Neuronal stem cell (in vitro differentiated cells): Measurements from ENCODE around the gene AP3D1.
A peak's percentile ranks its signal among the peaks of the same experiment; 100 is the strongest.

Experiments used
- DNase-seq: peaks from one replicate; pipeline ENCODE4 v3.0.0-alpha.2; 2013; ENCODE audit warnings: low spot score
- H2AFZ ChIP-seq: one replicate; pipeline ENCODE4 v1.6.1; 2013; ENCODE audit warnings: mild to moderate bottlenecking, low read length, inconsistent platforms
- H2AK5ac ChIP-seq: 2 replicates; pipeline ENCODE4 v1.6.1; 2013; ENCODE audit warnings: low read depth, mild to moderate bottlenecking, inconsistent platforms, low read length, moderate library complexity, mixed read lengths
- H2BK120ac ChIP-seq: 2 replicates; pipeline ENCODE4 v1.6.1; 2013; ENCODE audit warnings: low read depth, mild to moderate bottlenecking, inconsistent platforms, low read length, moderate library complexity, mixed read lengths
- H2BK12ac ChIP-seq: one replicate; pipeline ENCODE4 v1.6.1; 2013; ENCODE audit warnings: low read length, inconsistent platforms
- H2BK15ac ChIP-seq: 2 replicates; pipeline ENCODE4 v1.6.1; 2013; ENCODE audit warnings: mild to moderate bottlenecking, low read length, inconsistent platforms, mixed read lengths
- H2BK5ac ChIP-seq: one replicate; pipeline ENCODE4 v1.6.1; 2013; ENCODE audit warnings: inconsistent platforms, mild to moderate bottlenecking, low read length, moderate library complexity
- H3K14ac ChIP-seq: one replicate; pipeline ENCODE4 v1.6.1; 2013; ENCODE audit warnings: low read length, inconsistent platforms
- H3K18ac ChIP-seq: 2 replicates; pipeline ENCODE4 v1.6.1; 2013; ENCODE audit warnings: low read length, inconsistent platforms
- H3K23ac ChIP-seq: 2 replicates; pipeline ENCODE4 v1.6.1; 2013; ENCODE audit warnings: low read depth, mild to moderate bottlenecking, mixed read lengths, low read length, inconsistent platforms; ENCODE audit not compliant: poor library complexity
- H3K27ac ChIP-seq: replicated peaks from 3 replicates; pipeline ENCODE4 v1.5.1; 2013; ENCODE audit warnings: low read length, inconsistent platforms
- H3K27me3 ChIP-seq, 3 experiments: 2 replicates each; pipeline ENCODE4 v1.6.1; 2013; ENCODE audit warnings: low read length in 3 of 3, mild to moderate bottlenecking in 2 of 3, inconsistent platforms in 1 of 3, low read depth in 1 of 3, mixed read lengths in 1 of 3, moderate library complexity in 1 of 3; ENCODE audit not compliant: control insufficient read depth in 3 of 3, insufficient read depth in 3 of 3
- H3K36me3 ChIP-seq, 2 donors: replicated peaks in 1 of 2; 2 replicates each; pipeline ENCODE4 v1.6.1; 2013; ENCODE audit warnings: low read length in 2 of 2; ENCODE audit not compliant: control insufficient read depth in 2 of 2, insufficient read depth in 2 of 2
- H3K4ac ChIP-seq: 2 replicates; pipeline ENCODE4 v1.6.1; 2013; ENCODE audit warnings: inconsistent platforms, mild to moderate bottlenecking, low read length, moderate library complexity
- H3K4me1 ChIP-seq, 2 donors: 1 replicate in 1 of 2; 2 replicates in 1 of 2; pipeline ENCODE4 v1.6.1; 2013; ENCODE audit warnings: low read length in 2 of 2, low read depth in 1 of 2; ENCODE audit not compliant: control insufficient read depth in 2 of 2, insufficient read depth in 1 of 2
- H3K4me2 ChIP-seq: one replicate; pipeline ENCODE4 v1.6.1; 2013; ENCODE audit warnings: mild to moderate bottlenecking, low read length, inconsistent platforms; ENCODE audit not compliant: insufficient read depth, poor library complexity, severe bottlenecking
- H3K4me3 ChIP-seq, 2 donors: 2 replicates each; pipeline ENCODE4 v1.5.1; 2013; ENCODE audit warnings: low read length in 2 of 2, mild to moderate bottlenecking in 2 of 2, inconsistent platforms in 1 of 2, moderate library complexity in 1 of 2
- H3K79me1 ChIP-seq: one replicate; pipeline ENCODE4 v1.6.1; 2013; ENCODE audit warnings: low read depth, mild to moderate bottlenecking, inconsistent platforms, low read length, moderate library complexity
- H3K9ac ChIP-seq: one replicate; pipeline ENCODE4 v1.6.1; 2013; ENCODE audit warnings: mild to moderate bottlenecking, low read depth, low read length, inconsistent platforms; ENCODE audit not compliant: poor library complexity
- H3K9me3 ChIP-seq, 2 donors: replicated peaks in 1 of 2; 2 replicates each; pipeline versions ENCODE3 to v1.6.1; 2013; ENCODE audit warnings: low read length in 2 of 2, mild to moderate bottlenecking in 2 of 2, inconsistent platforms in 1 of 2, low read depth in 1 of 2, mixed read lengths in 1 of 2, moderate library complexity in 1 of 2; ENCODE audit not compliant: control insufficient read depth in 2 of 2, insufficient read depth in 1 of 2
- H4K8ac ChIP-seq: one replicate; pipeline ENCODE4 v1.6.1; 2013; ENCODE audit warnings: low read depth, mild to moderate bottlenecking, inconsistent platforms, low read length, moderate library complexity
- H4K91ac ChIP-seq: one replicate; pipeline ENCODE4 v1.6.1; 2013; ENCODE audit warnings: low read length, low read depth, mild to moderate bottlenecking, inconsistent platforms; ENCODE audit not compliant: poor library complexity
- WGBS, 2 donors: extraction: QIAGEN DNeasy Blood & Tissue Kit; methylation state at CpG; one replicate each; pipeline ENCODE4 v1.1.7; 2013; ENCODE audit warnings: missing lambda C conversion rate in 2 of 2, mixed read lengths in 1 of 2; ENCODE audit not compliant: insufficient read length in 2 of 2, insufficient replicate concordance in 1 of 2; ENCODE audit errors: extremely low coverage in 2 of 2; 5-methylcytosine and 5-hydroxymethylcytosine counted together

The AP3D1 gene

DNA sequence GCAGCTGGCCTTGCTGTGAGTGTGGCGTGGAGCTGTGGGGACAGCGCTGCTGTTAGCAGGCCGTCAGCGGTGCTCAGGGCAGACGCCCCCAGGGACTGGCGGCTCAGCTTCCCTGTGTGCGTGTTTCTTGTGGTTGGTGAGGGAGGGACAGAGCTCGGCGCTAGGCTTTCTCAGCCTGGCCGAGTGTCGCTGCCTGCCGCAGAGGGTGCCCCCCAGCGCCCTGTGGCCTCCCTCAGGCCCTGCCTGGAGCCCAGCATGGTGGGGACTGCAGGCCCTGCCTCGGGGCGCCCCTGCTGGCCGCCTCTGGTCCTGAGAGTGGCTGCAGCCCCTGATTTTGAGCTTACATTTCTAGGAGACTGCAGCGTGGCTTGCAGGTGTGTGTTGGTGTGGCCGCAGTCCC is 47.8 kb upstream of the AP3D1 start:
- Histone ChIP-seq H3K9me3 (peaks cover 0 to 3% of the 10 kb centered on the region in 2 donors), H4K91ac (no peak overlapping the region), H2BK120ac (no peak overlapping the region), H3K27me3 (no peaks in the 10 kb centered on the region), H3K9ac (peak overlapping the region; percentile 76), H2AFZ (no peak overlapping the region), H3K4me1 (peaks cover 0 to 7% of the 10 kb centered on the region in 2 donors), H3K4me3 (no peak overlapping the region), H3K27ac (peak overlapping the region; percentile 51), H3K14ac (no peak overlapping the region), H3K79me1 (peaks cover 32% of the 10 kb centered on the region), H2BK5ac (no peak overlapping the region), H3K36me3 (peaks cover 37 to 87% of the 10 kb centered on the region in 2 donors), H3K4me2 (no peak overlapping the region), H2BK12ac (no peak overlapping the region), H3K23ac (peak overlapping the region; percentile 68), H3K18ac (peak overlapping the region; percentile 84), H3K4ac (no peak overlapping the region), H2AK5ac (no peak overlapping the region), H4K8ac (no peak overlapping the region), H2BK15ac (no peak overlapping the region)
- DNase-seq, result peak; percentile 30
- WGBS, 2 donors, result no CpG with 5 or more reads among the region's 18 CpGs

GRCh38 chr19:2198317-2198716 is 47.0 kb upstream of the AP3D1 start:
- H3K79me1 ChIP-seq, result peaks cover 27% of the 10 kb centered on the region
- no peak overlapping the region for H2BK12ac ChIP-seq
- no peak overlapping the region for H3K27ac ChIP-seq
- H2AFZ ChIP-seq, result no peak overlapping the region
- DNase-seq, result no peak
- no peak overlapping the region for H2BK120ac ChIP-seq
- no peak overlapping the region for H3K4me3 ChIP-seq
- peak overlapping the region; percentile 1 for H2BK5ac ChIP-seq
- H3K4ac ChIP-seq, result no peak overlapping the region
- H3K14ac ChIP-seq, result peak overlapping the region; percentile 63
- no peaks in the 10 kb centered on the region for H3K27me3 ChIP-seq
- no peak overlapping the region for H3K18ac ChIP-seq
- no peak overlapping the region for H3K4me2 ChIP-seq
- peak overlapping the region; percentile 48 for H4K8ac ChIP-seq
- no peak overlapping the region for H4K91ac ChIP-seq
- H3K36me3 ChIP-seq, result peaks cover 36 to 85% of the 10 kb centered on the region in 2 donors
- no CpG with 5 or more reads among the region's 22 CpGs for WGBS, 2 donors
- peak overlapping the region; percentile 35 for H3K23ac ChIP-seq
- H2BK15ac ChIP-seq, result no peak overlapping the region
- no peak overlapping the region for H2AK5ac ChIP-seq
- no peaks in the 10 kb centered on the region for H3K9me3 ChIP-seq
- H3K9ac ChIP-seq, result no peak overlapping the region
- peaks cover 0 to 7% of the 10 kb centered on the region in 2 donors for H3K4me1 ChIP-seq

DNA sequence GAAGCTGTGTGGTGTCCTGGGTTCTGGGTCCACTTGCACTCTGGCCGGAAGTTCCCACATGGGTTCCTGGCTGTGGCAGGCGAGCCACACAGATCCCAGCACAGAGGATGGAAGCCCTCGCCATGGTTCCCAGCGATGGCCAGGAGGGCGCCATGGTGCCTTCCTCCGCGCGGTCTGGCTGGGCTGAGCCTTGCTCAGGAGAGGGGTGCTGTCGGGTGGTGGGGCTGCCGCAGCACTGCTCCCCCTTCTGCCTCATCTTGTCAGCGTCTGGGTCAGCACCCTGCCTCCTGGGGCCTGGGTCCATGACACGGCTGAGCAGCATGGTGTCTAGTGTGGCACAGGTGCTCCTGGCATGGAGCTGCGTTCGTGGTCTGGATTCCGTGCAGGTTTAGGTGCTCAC is 45.9 kb upstream of the AP3D1 start:
- Histone ChIP-seq H3K27me3 (no peaks in the 10 kb centered on the region), H3K4me2 (no peak overlapping the region), H2BK12ac (peak overlapping the region; percentile 30), H3K9me3 (no peaks in the 10 kb centered on the region), H3K36me3 (peaks cover 42 to 87% of the 10 kb centered on the region in 2 donors), H2AFZ (no peak overlapping the region), H3K18ac (peak overlapping the region; percentile 59), H4K8ac (no peak overlapping the region), H3K9ac (peak overlapping the region; percentile 70), H2BK15ac (no peak overlapping the region), H2AK5ac (no peak overlapping the region), H3K14ac (peak overlapping the region; percentile 17), H4K91ac (no peak overlapping the region), H3K4me1 (peaks cover 0 to 7% of the 10 kb centered on the region in 2 donors), H3K23ac (no peak overlapping the region), H3K4me3 (no peak overlapping the region), H2BK5ac (peak overlapping the region; percentile 53), H3K27ac (no peak overlapping the region), H3K4ac (no peak overlapping the region), H2BK120ac (no peak overlapping the region), H3K79me1 (peaks cover 25% of the 10 kb centered on the region)
- WGBS, 2 donors, result no CpG with 5 or more reads among the region's 15 CpGs
- no peak for DNase-seq

DNA sequence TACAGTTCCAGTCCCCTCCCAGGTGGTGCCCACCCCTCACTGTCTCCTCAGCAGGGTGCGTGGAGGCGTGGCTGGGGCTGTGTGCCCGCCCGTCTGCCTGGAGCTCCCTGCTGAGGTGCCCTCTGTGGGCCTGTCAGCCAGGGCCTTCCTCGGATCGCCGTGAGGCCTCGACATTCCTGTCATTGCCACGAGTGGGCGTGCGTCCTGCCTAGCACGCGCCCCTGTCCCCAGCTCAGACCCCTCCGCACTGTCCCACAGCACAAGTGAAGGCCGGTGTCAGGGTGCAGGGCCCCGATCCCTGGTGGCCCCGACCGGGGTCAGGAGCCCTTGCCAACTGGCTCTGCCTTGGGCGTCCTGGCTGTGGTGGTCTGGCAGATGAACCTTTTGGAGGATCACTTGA is 44.5 kb upstream of the AP3D1 start:
- Histone ChIP-seq H3K27ac (no peak overlapping the region), H3K9me3 (peaks cover 0 to 2% of the 10 kb centered on the region in 2 donors), H3K18ac (no peak overlapping the region), H2BK120ac (no peak overlapping the region), H3K23ac (peak overlapping the region; percentile 85), H4K91ac (no peak overlapping the region), H3K4me2 (no peak overlapping the region), H3K36me3 (peaks cover 46 to 90% of the 10 kb centered on the region in 2 donors), H2BK12ac (no peak overlapping the region), H2BK15ac (no peak overlapping the region), H3K14ac (peak overlapping the region; percentile 56), H3K79me1 (peaks cover 26% of the 10 kb centered on the region), H3K9ac (no peak overlapping the region), H4K8ac (no peak overlapping the region), H2BK5ac (no peak overlapping the region), H2AK5ac (no peak overlapping the region), H3K4ac (no peak overlapping the region), H3K4me1 (peaks cover 0 to 7% of the 10 kb centered on the region in 2 donors), H3K4me3 (no peak overlapping the region), H2AFZ (no peak overlapping the region), H3K27me3 (no peaks in the 10 kb centered on the region)
- WGBS, 2 donors, result no CpG with 5 or more reads among the region's 19 CpGs
- DNase-seq, result no peak
